ENCODE measurements around the gene GABARAP. TPM values are rescaled to one million over a fixed set of nuclear protein-coding genes. Genes with fewer than 3 reads are reported as not detected.

The GABARAP gene
- total and polyA plus RNA-seq, 2 of the 8 experiments (the other 6 are each of a cell fraction or from before 2014, with no cell fraction given) = 252 to 581 TPM

DNA sequence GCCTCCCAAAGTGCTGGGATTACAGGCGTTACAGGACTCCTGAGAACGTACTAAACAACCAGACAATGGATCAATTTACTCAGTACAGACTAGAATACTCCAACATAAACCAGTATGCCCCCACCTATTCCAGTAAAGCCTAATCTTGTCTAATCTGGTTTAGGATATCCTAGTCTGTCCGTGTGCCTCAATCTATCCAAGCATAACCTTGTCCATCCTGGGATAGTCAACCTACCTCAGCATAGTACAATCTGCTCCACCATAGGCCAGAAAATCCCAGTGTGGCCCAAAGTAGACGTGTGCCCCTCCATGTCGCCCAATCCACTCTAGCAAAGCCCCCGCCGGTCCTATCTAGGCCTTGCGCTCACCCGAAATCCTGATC is 8.6 kb downstream of the GABARAP start:
- H3K27ac ChIP-seq (ENCODE audit: low read depth, low read length) = peak overlapping the region; percentile 71
- no peak overlapping the region for H2BK120ac ChIP-seq (replicated peaks; ENCODE audit: low read depth, low read length)
- no peak overlapping the region for H3K4ac ChIP-seq (replicated peaks; ENCODE audit: insufficient read length, low read depth, low read length)
- H4K8ac ChIP-seq (ENCODE audit: extremely low read depth, insufficient read depth, low read length) = peak overlapping the region; percentile 96; the same call in 1 of the 2 replicates
- no peak overlapping the region for H3K14ac ChIP-seq (ENCODE audit: insufficient read length)
- peak overlapping the region; percentile 68 to 89 (median 80) for H3K4me3 ChIP-seq (ENCODE audit: extremely low read depth in 1 of 4, insufficient read depth in 2 of 4, low read depth in 3 of 4, low read length in 4 of 4)
- H3K4me1 ChIP-seq (replicated peaks in 1 of 4; ENCODE audit: control insufficient read depth in 3 of 4, insufficient read depth in 4 of 4, low read length in 3 of 4) = peaks cover 3 to 14% (median 6%) of the 10 kb centered on the region in 4 experiments; a peak in 6 of 7 replicates
- no peak overlapping the region for H2BK20ac ChIP-seq (ENCODE audit: low read length)
- FAIRE-seq (no peak), DNase-seq (ENCODE audit: low read depth in 1 of 2, low spot score in 2 of 2) (no peak)
- no peak overlapping the region for H2BK15ac ChIP-seq (ENCODE audit: low read length)
- H4K5ac ChIP-seq (ENCODE audit: insufficient read length, low read depth, low read length) = peak overlapping the region; percentile 83
- peak overlapping the region; percentile 4 for H4K91ac ChIP-seq (replicated peaks; ENCODE audit: insufficient read length, low read length)
- H3K9me3 ChIP-seq (ENCODE audit: insufficient read depth in 2 of 2, low read depth in 1 of 2, low read length in 1 of 2) = no peaks in the 10 kb centered on the region
- WGBS, 2 experiments (ENCODE audit: extremely low coverage in 1 of 2, insufficient coverage in 1 of 2, insufficient read length in 1 of 2, insufficient replicate concordance in 2 of 2, low coverage in 1 of 2, low lambda C conversion rate in 2 of 2, missing lambda C conversion rate in 1 of 2) = 4% methylated on average over 9 of the region's 9 CpGs; no CpG with 5 or more reads in 1 of the 2 experiments
- no peak overlapping the region for H3K23ac ChIP-seq (ENCODE audit: insufficient read length)
- peaks cover 20 to 38% (median 36%) of the 10 kb centered on the region in 4 experiments; a peak in 7 of 8 replicates for H3K36me3 ChIP-seq (ENCODE audit: control insufficient read depth in 2 of 4, insufficient read depth in 4 of 4, low read length in 3 of 4)
- no peak for TF ChIP-seq RFX5 (IDR thresholded peaks at IDR 0.05; ENCODE audit: borderline replicate concordance, low read depth, low read length)
- no peak for TF ChIP-seq TBP (IDR thresholded peaks at IDR 0.05; ENCODE audit: low read depth, low read length)
- H2BK12ac ChIP-seq (ENCODE audit: low read depth, low read length) = no peak overlapping the region
- peak overlapping the region; percentile 87 for H2BK5ac ChIP-seq (ENCODE audit: low read depth, low read length)
- H3K56ac ChIP-seq (replicated peaks; ENCODE audit: insufficient read length, low read depth, low read length) = peak overlapping the region; percentile 70
- peak overlapping the region; percentile 73 to 90 (median 82) for H3K9ac ChIP-seq (replicated peaks in 1 of 4; ENCODE audit: extremely low read depth in 1 of 4, low read depth in 3 of 4, low read length in 3 of 4)
- peak overlapping the region; percentile 56 to 85 for H3K4me2 ChIP-seq (ENCODE audit: insufficient read depth in 1 of 2, low read depth in 2 of 2, low read length in 2 of 2)
- H3K79me1 ChIP-seq (ENCODE audit: low read depth, low read length) = peaks cover 13% of the 10 kb centered on the region
- ChIA-PET POLR2A (ENCODE audit: partially characterized antibody) (interaction anchor here (1.0 to 19.7 kb wide), 17 partner anchors 9 to 453 kb away, joined by 3 to 386 read pairs (median 6); partner anchors contain the start of genes ACADVL, CLDN7, CTDNEP1 and DLG4), CTCF (ENCODE audit: partially characterized antibody) (interaction anchor here (1.0 to 6.4 kb wide), 3 partner anchors 13 to 218 kb away, joined by 3 to 46 read pairs (median 4); partner anchors contain the start of genes ACADVL and DLG4)
- H3K79me2 ChIP-seq (ENCODE audit: control insufficient read depth in 1 of 2, insufficient read depth in 2 of 2, low read length in 2 of 2) = peaks cover 13 to 62% of the 10 kb centered on the region in 2 experiments
- no peaks in the 10 kb centered on the region for H3K23me2 ChIP-seq (ENCODE audit: low read depth, low read length)
- no peak overlapping the region for H2AFZ ChIP-seq (ENCODE audit: low read length)
- H4K20me1 ChIP-seq (replicated peaks in 1 of 2; ENCODE audit: control insufficient read depth in 1 of 2, insufficient read depth in 2 of 2, low read length in 2 of 2) = peaks cover 19 to 45% of the 10 kb centered on the region in 2 experiments
- no peaks in the 10 kb centered on the region for H3K27me3 ChIP-seq (replicated peaks in 1 of 4; ENCODE audit: control insufficient read depth in 3 of 4, extremely low read depth in 1 of 4, insufficient read depth in 3 of 4, low read length in 3 of 4)
- H3K18ac ChIP-seq (ENCODE audit: extremely low read depth, low read length) = no peak overlapping the region; the same call in 1 of the 2 replicates
- no peak overlapping the region for H2AK5ac ChIP-seq (ENCODE audit: low read depth, low read length)
